ENCODE data around the gene BAZ1B.
A peak's percentile ranks its signal among the peaks of the same experiment; 100 is the strongest.
"Not testable (repeated sequence)": the region's sequence is repeated elsewhere in the genome, so short reads cannot be mapped to it uniquely, and the experiment has no call there.

Gene BAZ1B

GRCh38 chr7:73538510-73538909, 16.4 kb upstream of the BAZ1B start:
- DNase-seq (ENCODE audit: low spot score) = not testable (repeated sequence)

DNA sequence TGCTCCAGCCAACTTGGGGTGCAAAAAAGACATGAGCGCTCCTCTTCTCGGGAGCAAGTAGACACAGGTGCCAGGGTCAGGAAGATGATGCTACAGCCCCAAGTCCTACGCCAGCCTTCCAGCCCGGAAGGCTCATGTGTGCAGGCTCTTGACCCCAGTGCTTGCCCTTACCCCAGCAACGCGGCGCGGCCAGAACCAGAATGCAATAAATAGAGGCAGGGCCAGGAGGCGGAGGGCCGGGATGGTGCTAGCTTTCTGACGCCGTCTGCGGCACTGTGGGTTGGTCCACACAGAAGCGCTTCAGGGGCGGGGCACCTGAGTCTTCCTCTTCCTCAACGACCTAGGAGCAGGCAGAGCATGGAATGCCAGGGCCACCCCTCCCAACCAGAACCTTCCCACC, 15.0 kb upstream of the BAZ1B start:
- no peak for DNase-seq (ENCODE audit: low spot score)

GRCh38 chr7:73536479-73536878, 14.4 kb upstream of the BAZ1B start:
- no peak for DNase-seq (ENCODE audit: low spot score)

- not testable (repeated sequence) for DNase-seq (ENCODE audit: low spot score)
Measured at GRCh38 chr7:73535918-73536317, 13.8 kb upstream of the BAZ1B start.

- DNase-seq (ENCODE audit: low spot score) = no peak
Measured at GRCh38 chr7:73533742-73534141, 11.6 kb upstream of the BAZ1B start.

DNA sequence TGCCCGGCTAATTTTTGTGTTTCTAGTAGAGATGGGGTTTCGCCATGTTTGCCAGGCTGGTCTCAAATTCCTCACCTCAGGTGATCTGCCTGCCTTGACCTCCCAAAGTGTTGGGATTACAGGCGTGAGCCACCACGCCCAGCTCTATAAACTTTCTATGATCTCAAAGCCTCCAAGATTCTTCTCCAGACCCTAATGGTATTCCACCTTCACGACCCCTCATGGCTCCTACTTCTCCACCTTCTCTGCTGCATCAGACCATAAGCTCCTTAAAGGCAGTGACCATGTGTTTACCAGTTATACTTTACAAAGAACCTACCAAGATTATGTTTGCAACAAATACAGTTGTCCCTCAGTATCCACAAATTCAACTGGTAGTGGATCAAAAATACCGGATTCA, 10.1 kb upstream of the BAZ1B start:
- DNase-seq (ENCODE audit: low spot score) = no peak

GRCh38 chr7:73530800-73531199, 8.7 kb upstream of the BAZ1B start:
- no peak for DNase-seq (ENCODE audit: low spot score)

DNA sequence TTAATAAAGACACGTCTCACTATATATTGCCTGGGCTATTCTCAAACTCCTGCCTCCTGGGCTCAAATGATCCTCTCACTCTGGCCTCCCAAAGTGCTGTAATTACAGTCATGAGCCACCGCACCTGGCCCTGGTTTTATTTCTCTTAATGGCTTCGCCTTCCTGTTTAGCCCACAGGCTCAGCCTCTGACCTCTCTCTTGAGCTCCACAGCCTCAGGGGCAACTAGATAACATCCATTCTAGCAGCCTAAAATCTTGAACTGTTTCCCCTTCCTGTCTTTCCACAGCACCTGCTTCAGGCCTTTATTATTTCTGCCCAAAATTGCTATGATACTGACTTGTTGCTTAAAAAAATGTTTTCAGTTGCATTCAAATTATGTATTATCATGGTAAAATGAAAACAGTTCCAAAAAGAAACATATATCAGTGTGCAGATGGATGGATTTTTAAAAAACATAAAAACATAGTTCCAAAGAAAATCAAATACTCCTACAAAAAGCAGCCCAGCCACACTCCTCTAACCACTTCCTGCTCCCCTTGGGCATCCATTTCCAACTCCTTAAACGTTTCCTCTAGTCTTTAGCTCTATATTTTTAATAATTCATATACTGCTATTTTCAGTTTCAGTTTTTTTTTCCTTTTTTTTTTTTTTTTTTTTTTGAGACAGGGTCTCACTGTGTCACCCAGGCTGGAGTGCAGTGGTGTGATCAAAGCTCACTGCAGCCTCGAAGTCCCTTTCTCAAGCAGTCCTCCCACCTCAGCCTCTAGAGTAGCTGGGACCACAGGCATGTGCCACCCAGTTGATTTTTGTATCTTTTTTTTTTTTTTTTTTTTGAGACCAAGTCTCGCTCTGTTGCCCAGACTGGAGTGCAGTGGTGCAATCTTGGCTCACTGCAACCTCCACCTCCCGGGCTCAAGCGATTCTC, 5.1 kb upstream of the BAZ1B start:
- DNase-seq (ENCODE audit: low spot score) = no peak

DNA sequence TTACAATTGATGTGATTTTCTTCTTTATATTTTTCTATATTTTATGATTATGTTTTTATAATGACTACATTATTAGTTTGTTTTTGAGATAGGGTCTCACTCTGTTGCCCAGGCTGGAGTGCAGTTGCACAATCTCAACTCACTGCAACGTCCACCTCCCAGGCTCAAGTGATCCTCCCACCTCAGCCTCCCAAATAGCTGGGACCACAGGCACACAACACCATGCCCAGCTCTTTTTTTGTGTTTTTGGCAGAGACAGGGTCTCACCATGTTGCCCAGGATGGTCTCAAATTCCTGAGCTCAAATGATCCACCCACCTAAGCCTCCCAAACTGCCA, 4.0 kb upstream of the BAZ1B start:
- DNase-seq (ENCODE audit: low spot score) = not testable (repeated sequence)

DNA sequence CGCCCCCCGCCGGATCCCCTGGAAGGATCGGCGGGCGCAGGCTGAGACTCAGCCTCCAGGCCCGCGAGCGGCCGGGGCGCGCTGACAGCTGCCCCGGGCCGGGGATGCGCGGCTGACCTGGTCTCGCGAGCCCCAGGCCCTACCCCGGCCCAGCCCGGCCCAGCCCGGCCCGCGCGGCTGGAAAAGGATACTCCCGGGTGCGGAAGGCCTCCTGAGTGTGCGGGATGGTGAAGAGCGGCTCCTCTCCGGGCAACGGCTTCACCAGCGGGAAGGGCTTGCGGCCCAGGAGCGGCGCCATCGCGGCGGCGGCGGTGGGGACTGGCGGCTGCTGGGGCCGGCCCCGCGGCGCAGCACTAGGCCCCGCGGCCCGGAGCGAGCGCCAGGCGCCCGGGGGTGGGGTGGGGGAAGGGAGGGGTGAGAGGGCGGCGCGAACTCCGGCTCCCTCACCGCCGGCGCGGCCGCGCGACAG, 423 bp downstream of the BAZ1B start:
- DNase-seq (ENCODE audit: low spot score) = peak; percentile 83

DNA sequence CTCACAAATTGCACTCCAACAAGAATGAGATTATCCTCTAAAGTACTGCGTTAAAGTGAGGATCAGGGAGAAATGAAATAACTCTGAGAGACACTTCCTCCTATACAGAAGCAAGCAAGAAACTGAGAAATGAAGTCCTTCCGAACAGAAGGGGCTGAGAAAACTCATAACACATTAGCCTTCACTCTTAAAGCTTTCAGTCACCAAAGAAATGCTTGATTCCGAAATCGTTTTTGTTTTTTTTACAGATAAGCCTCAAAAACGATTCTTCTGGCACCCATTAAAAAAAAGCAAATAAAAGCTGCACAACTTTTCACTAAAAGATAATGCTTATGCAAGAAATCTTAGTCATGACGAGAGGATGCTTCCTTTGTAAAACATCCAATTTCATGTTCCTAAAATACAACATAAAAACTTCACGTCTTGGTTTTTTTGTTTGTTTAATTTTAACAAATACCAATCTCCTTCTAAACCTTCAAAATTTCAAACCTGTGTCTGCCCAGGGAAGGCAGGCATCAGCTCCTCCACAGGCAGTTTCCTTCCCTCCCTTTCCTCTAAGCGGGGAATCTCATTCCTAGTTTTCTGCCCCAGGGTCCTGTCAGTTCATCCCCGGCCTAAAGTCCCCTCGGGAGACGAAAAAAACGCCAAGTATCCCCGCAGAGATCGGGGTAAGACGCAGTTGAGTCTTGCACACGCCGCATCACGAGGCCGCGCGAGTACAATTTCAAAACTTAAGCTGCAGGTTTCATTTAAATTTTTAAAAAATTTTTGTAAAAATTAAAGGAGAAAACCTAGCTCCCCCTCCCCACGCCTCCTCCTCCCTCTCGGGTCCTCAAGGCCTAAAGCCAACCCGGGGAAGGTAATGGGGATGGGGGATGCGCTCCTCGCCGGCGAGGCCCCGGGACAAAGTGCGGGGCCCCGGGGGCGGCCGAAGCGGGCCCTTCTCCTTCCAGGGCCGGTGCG, 1.1 kb downstream of the BAZ1B start:
- DNase-seq (ENCODE audit: low spot score) = peak; percentile 21

DNA sequence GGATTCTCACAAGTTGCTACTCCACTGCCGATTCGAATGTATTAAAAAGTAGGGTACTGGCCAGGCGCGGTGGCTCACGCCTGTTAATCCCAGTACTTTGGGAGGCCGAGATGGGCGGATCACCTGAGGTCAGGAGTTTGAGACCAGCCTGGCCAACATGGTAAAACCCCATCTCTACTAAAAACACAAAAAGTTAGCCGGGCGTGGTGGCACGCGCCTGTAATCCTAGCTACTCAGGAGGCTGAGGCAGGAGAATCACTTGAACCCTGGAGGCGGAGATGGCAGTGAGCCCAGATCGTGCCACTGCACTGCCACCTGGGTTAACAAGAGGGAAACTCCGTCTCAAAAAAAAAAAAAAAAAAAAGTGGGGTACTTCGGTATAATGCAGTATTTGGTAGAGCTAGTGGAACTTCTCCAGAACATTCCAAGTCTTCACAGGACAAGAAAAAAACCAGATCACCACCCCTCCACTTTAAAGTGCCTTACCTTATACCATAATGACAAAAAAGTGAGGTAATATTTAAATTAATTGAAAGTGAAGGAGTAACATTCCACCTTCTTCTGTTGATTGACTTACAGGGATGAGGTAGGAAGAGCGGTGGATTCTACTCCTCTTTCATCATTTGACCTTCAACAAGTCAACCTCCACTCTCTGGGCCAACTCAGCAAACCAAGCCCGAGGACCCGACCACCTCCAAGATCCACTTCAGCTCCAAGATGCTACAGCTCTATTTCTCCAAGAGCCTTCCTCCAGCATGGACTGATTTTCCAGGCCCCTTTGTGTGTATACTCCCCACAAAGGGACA, 2.0 kb downstream of the BAZ1B start:
- DNase-seq (ENCODE audit: low spot score) = no peak

- DNase-seq (ENCODE audit: low spot score) = no peak
Measured at GRCh38 chr7:73518470-73518869, 3.6 kb downstream of the BAZ1B start.

DNA sequence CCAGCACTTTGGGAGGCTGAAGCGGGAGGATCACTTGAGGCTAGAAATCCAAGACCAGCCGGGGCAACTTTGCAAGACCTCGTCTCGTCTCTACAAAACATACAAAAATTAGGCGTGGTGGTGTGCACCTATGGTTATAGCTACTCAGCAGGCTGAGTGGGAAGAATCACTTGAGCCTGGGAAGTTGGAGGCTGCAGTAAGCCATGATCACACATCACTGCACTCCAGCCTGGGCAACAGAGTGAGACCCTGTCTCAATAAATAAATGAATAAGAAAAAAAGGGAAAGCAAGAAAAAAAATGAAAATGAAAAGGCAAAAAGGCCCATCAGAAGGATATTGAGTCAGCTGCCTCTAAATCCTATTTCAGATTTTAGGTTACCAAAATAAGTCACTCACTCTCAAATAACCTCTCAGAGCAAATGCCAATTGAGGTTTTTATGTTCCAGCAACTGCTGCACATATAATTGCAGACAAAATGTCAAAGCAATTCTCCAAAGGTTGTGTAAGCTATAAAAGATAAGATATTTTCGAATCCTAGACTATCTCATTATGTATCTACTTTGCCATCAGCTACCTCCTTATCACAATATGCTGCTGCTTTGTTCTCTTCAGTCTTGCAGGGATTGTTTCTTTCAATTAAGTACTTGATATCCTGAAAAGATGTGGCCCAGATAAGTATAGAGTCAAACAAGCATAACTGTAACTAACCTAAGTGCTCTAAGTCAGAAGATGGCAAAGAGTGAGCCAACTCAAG, 4.7 kb downstream of the BAZ1B start:
- no peak for DNase-seq (ENCODE audit: low spot score)

GRCh38 chr7:73515178-73515577, 6.9 kb downstream of the BAZ1B start:
- no peak for DNase-seq (ENCODE audit: low spot score)

GRCh38 chr7:73512018-73512780, 9.9 kb downstream of the BAZ1B start:
- DNase-seq (ENCODE audit: low spot score) = no peak

GRCh38 chr7:73509463-73509862, 12.6 kb downstream of the BAZ1B start:
- DNase-seq (ENCODE audit: low spot score) = no peak

DNA sequence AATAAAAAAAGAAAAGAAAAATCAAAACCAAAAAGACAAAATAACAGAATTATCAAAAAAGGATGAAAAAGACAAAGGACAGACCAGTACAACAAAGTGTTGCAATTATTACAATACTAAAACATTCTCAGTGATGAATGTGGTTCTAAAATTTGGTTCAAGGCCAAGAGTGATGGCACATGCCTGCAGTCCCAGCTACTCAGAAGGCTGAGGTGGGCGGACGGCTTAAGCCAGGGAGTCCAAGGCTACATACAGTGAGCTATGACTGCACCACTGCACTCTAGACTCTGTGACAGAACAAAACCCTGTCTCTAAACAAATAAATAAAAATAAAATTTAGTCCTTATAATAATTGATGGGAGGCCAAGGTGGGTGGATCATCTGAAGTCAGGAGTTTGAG, 14.5 kb downstream of the BAZ1B start:
- DNase-seq (ENCODE audit: low spot score) = no peak

GRCh38 chr7:73504920-73505319, 17.2 kb downstream of the BAZ1B start:
- DNase-seq (ENCODE audit: low spot score) = no peak

GRCh38 chr7:73504017-73504416, 18.1 kb downstream of the BAZ1B start:
- no peak for DNase-seq (ENCODE audit: low spot score)

All from AG20443 (cell line).